SK-N-SH treated with all-trans-retinoic acid at 6 μM for 48 hours (cell line): ENCODE measurements around the gene SLC13A5.

Source experiments
- ATAC-seq: fragments of 200-7000 bp; cut with Tn5 transposase; 3 replicates; pipeline ENCODE4 v1.9.1; 2020; ENCODE audit warnings: mild to moderate bottlenecking, moderate library complexity
- BACH2 ChIP-seq: fragments of 250-450 bp; sonication (Bioruptor Pico); IDR thresholded peaks from 2 replicates; pipeline ENCODE4 v1.9.0; 2021; ENCODE audit warnings: mild to moderate bottlenecking, borderline replicate concordance
- CSRNP3 ChIP-seq: fragments of 250-450 bp; sonication (Bioruptor Pico); IDR thresholded peaks from 2 replicates; pipeline ENCODE4 v1.5.1; 2021; ENCODE audit warnings: mild to moderate bottlenecking, moderate library complexity
- ESRRG ChIP-seq: fragments of 250-450 bp; sonication (Bioruptor Pico); IDR thresholded peaks from 2 replicates; pipeline ENCODE4 v1.6.1; 2021; ENCODE audit warnings: mild to moderate bottlenecking
- GLIS3 ChIP-seq: fragments of 250-450 bp; sonication (Bioruptor Pico); IDR thresholded peaks from 2 replicates; pipeline ENCODE4 v1.5.0; 2020; ENCODE audit warnings: mild to moderate bottlenecking, moderate library complexity
- ISL1 ChIP-seq: fragments of 250-450 bp; sonication (Bioruptor Pico); IDR thresholded peaks from 2 replicates; pipeline ENCODE4 v2.1.2; 2022; ENCODE audit warnings: mild to moderate bottlenecking, moderate library complexity
- PATZ1 ChIP-seq: fragments of 250-450 bp; sonication (Bioruptor Pico); IDR thresholded peaks from 2 replicates; pipeline ENCODE4 v1.8.0; 2020; ENCODE audit warnings: mild to moderate bottlenecking, moderate library complexity, borderline replicate concordance
- SNAI2 ChIP-seq: fragments of 250-450 bp; sonication (Bioruptor Pico); IDR thresholded peaks from 2 replicates; pipeline ENCODE4 v1.5.0; 2020; ENCODE audit warnings: mild to moderate bottlenecking, moderate library complexity
- TCF4 ChIP-seq: fragments of 250-450 bp; sonication (Bioruptor Pico); IDR thresholded peaks from 2 replicates; pipeline ENCODE4 v1.8.0; 2021; ENCODE audit warnings: mild to moderate bottlenecking, moderate library complexity, borderline replicate concordance
- TOX ChIP-seq: fragments of 250-450 bp; sonication (Bioruptor Pico); IDR thresholded peaks from 2 replicates; pipeline ENCODE4 v1.8.0; 2021; ENCODE audit warnings: mild to moderate bottlenecking, moderate library complexity, borderline replicate concordance
- TSHZ2 ChIP-seq: fragments of 250-450 bp; sonication (Bioruptor Pico); IDR thresholded peaks from 2 replicates; pipeline ENCODE4 v1.5.0; 2020; ENCODE audit warnings: mild to moderate bottlenecking, moderate library complexity
- ZC3H10 ChIP-seq: fragments of 250-450 bp; sonication (Bioruptor Pico); IDR thresholded peaks from 2 replicates; pipeline ENCODE4 v1.5.1; 2021; ENCODE audit warnings: mild to moderate bottlenecking, moderate library complexity
- ZFP3 ChIP-seq: fragments of 250-450 bp; sonication (Bioruptor Pico); IDR thresholded peaks from 2 replicates; pipeline ENCODE4 v1.5.0; 2020; ENCODE audit warnings: mild to moderate bottlenecking, moderate library complexity
- ZNF565 ChIP-seq: fragments of 450-650 bp; formaldehyde crosslinking; conservative IDR thresholded peaks from 2 replicates; pipeline ENCODE4 v1.5.0; 2020; ENCODE audit warnings: low read depth, mild to moderate bottlenecking, moderate library complexity
- ZNF8 ChIP-seq: fragments of 450-650 bp; formaldehyde crosslinking; IDR thresholded peaks from 2 replicates; pipeline ENCODE4 v1.5.0; 2020; ENCODE audit warnings: mild to moderate bottlenecking, moderate library complexity

SLC13A5 gene

GRCh38 chr17:6643451-6644125, 69.6 kb downstream of the SLC13A5 start:
- TF ChIP-seq CSRNP3 (CRISPR knock-in tag): no peak
- no peak for TF ChIP-seq PATZ1 (CRISPR knock-in tag)
- no peak for TF ChIP-seq TSHZ2
- no peak for ATAC-seq

- TF ChIP-seq ESRRG (CRISPR knock-in tag): no peak
- TF ChIP-seq PATZ1 (CRISPR knock-in tag): no peak
- TF ChIP-seq BACH2 (CRISPR knock-in tag): no peak
- no peak for TF ChIP-seq ZC3H10
- no peak for TF ChIP-seq ZNF565
- TF ChIP-seq TSHZ2: no peak
- TF ChIP-seq ZFP3: no peak
- TF ChIP-seq ZNF8 (CRISPR knock-in tag): no peak
- no peak for TF ChIP-seq GLIS3 (CRISPR knock-in tag)
- TF ChIP-seq, all 23 proteins: peak for 0
- no peak for ATAC-seq
Observed at GRCh38 chr17:6642592-6642991, 70.6 kb downstream of the SLC13A5 start.

- TF ChIP-seq SNAI2 (CRISPR knock-in tag): no peak
- TF ChIP-seq ZFP3: peak; percentile 5; the same call in 1 of the 2 replicates
- no peak for TF ChIP-seq TOX (CRISPR knock-in tag)
- TF ChIP-seq GLIS3 (CRISPR knock-in tag): no peak
- peak; percentile 54 for ATAC-seq
Observed at GRCh38 chr17:6641247-6641863, 71.8 kb downstream of the SLC13A5 start.

- ATAC-seq: peak; percentile 92
- TF ChIP-seq ZNF8 (CRISPR knock-in tag) (no peak), PATZ1 (CRISPR knock-in tag) (peak; percentile 18; the same call in 1 of the 2 replicates), TCF4 (0 out of 2 replicates have a peak, but pooled peaks have one; percentile 17), ZC3H10 (no peak), CSRNP3 (CRISPR knock-in tag) (no peak), TSHZ2 (no peak), ISL1 (CRISPR knock-in tag) (no peak)
Observed at GRCh38 chr17:6640536-6641246, 72.5 kb downstream of the SLC13A5 start, which contains the start of the genes KIAA0753 and TXNDC17. TSS of gene KIAA0753 (minus strand) at chr17:6640711. CDS start at chr17:6635103, 5,608 bp downstream. TSS of gene TXNDC17 (plus strand) at chr17:6641060. CDS start at chr17:6641083, 23 bp downstream.
